Bronchial epithelial cell (primary cell): Measurements from ENCODE around the gene PLA2G15. TPM values are rescaled to one million over a fixed set of nuclear protein-coding genes. Genes with fewer than 3 reads are reported as not detected.

ENCODE experiments used
- DNase-seq: peaks from one replicate; pipeline ENCODE4 v3.0.0-alpha.2; 2010; ENCODE audit warnings: low read depth
- FAIRE-seq: peaks from 2 replicates; lab custom pipeline; 2011; peaks lifted over from hg19 to GRCh38; lab: Jason Lieb, UNC
- H3K27me3 ChIP-seq: 2 replicates; pipeline ENCODE4 v1.5.1; 2011; ENCODE audit warnings: low read length; ENCODE audit not compliant: control insufficient read depth, insufficient read depth
- H3K36me3 ChIP-seq: 2 replicates; pipeline ENCODE4 v1.5.1; 2011; ENCODE audit warnings: low read length; ENCODE audit not compliant: control insufficient read depth, insufficient read depth
- H3K4me3 ChIP-seq: 2 replicates; pipeline ENCODE4 v1.5.1; 2011; ENCODE audit warnings: mild to moderate bottlenecking, low read depth, low read length, control low read depth
- total RNA-seq: library from RNA; depleted of rRNA; stranded (reverse); fragments of >200 nt; gene quantifications from 2 replicates; pipeline ENCODE4 v1.2.1, GENCODE V29; 2014
- TF ChIP-seq, protein P1 (sequence below): IDR thresholded peaks from 2 replicates; pipeline ENCODE4 v1.5.1; 2011; ENCODE audit warnings: mild to moderate bottlenecking, moderate library complexity, low read length, control low read depth, inconsistent platforms; ENCODE audit not compliant: insufficient read depth, severe bottlenecking

Gene PLA2G15
- total RNA-seq, 1 donor from 2014 or later = 8.2 TPM

DNA sequence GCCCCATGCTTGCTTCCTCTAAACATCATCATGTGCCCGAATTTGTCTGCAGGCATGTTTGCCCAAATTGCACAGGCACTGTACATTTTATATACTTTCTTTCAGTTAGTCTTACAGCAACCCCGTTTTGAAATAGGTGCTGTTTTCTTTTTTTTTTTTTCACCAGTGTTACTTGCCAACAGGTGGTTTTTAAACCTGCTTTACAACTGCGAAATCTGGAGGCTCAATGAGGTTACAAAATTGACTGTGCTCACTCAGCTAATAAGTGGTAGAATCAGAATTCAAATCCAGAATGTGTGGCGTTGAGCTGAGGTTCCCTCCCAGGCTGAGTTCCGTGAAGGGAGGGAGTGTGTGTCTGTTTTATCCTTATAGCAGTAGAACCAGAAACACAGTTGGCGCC, 5.8 kb downstream of the PLA2G15 start:
- Histone ChIP-seq H3K36me3 (peaks cover 19% of the 10 kb centered on the region), H3K27me3 (no peaks in the 10 kb centered on the region), H3K4me3 (no peak overlapping the region)
- TF ChIP-seq, protein P1, sequence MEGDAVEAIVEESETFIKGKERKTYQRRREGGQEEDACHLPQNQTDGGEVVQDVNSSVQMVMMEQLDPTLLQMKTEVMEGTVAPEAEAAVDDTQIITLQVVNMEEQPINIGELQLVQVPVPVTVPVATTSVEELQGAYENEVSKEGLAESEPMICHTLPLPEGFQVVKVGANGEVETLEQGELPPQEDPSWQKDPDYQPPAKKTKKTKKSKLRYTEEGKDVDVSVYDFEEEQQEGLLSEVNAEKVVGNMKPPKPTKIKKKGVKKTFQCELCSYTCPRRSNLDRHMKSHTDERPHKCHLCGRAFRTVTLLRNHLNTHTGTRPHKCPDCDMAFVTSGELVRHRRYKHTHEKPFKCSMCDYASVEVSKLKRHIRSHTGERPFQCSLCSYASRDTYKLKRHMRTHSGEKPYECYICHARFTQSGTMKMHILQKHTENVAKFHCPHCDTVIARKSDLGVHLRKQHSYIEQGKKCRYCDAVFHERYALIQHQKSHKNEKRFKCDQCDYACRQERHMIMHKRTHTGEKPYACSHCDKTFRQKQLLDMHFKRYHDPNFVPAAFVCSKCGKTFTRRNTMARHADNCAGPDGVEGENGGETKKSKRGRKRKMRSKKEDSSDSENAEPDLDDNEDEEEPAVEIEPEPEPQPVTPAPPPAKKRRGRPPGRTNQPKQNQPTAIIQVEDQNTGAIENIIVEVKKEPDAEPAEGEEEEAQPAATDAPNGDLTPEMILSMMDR = no peak
- FAIRE-seq (no peak), DNase-seq (no peak)

DNA sequence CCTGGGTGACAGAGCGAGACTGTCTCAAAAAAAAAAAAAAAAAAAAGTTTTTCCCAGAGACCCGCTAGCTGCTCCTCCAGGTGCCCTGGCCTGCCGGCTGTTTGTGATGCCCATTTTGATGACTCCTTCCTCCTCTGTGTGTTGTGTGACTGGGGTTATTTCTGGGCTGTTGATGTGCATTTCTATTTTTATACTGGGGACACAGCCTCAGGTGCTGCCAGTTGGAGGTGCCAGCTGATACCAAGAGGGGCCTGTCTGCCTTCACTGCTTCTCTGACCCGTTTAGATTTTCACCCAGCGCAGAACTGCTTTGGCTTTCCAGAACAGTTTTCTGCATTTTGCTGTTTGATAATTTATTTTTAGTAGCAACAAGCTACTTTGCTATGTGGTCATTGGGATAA, 6.7 kb downstream of the PLA2G15 start:
- H3K36me3 ChIP-seq = peaks cover 19% of the 10 kb centered on the region
- no peak for FAIRE-seq
- TF ChIP-seq, protein P1 = no peak
- H3K4me3 ChIP-seq = no peak overlapping the region
- no peaks in the 10 kb centered on the region for H3K27me3 ChIP-seq
- DNase-seq = no peak

GRCh38 chr16:68252383-68252782, 7.2 kb downstream of the PLA2G15 start:
- Histone ChIP-seq H3K4me3 (no peak overlapping the region), H3K36me3 (peaks cover 19% of the 10 kb centered on the region), H3K27me3 (no peaks in the 10 kb centered on the region)
- TF ChIP-seq, protein P1 = no peak
- FAIRE-seq (no peak), DNase-seq (no peak)

GRCh38 chr16:68253721-68254120, 8.5 kb downstream of the PLA2G15 start:
- Histone ChIP-seq H3K4me3 (no peak overlapping the region), H3K27me3 (no peaks in the 10 kb centered on the region), H3K36me3 (peaks cover 17% of the 10 kb centered on the region)
- TF ChIP-seq, protein P1 = no peak
- DNase-seq (no peak), FAIRE-seq (no peak)

DNA sequence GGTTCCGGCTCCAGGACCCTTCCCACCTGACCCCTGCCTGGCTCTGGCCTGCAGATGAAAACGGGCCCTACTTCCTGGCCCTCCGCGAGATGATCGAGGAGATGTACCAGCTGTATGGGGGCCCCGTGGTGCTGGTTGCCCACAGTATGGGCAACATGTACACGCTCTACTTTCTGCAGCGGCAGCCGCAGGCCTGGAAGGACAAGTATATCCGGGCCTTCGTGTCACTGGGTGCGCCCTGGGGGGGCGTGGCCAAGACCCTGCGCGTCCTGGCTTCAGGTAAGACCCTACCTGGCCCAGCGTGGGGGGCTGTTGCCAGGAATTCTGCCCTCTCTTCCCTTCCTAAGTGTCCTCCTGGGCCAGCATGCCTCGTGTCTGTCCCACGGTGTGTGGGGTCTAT, 10.5 kb downstream of the PLA2G15 start:
- peaks cover 20% of the 10 kb centered on the region for H3K36me3 ChIP-seq
- no peak for FAIRE-seq

More for the DNA sequence above, 10.5 kb downstream of the PLA2G15 start:
- Histone ChIP-seq H3K27me3 (no peaks in the 10 kb centered on the region), H3K4me3 (no peak overlapping the region)
- no peak for DNase-seq
- TF ChIP-seq, protein P1 = no peak
